ENCODE data around the gene DNM3. TPM values are rescaled to one million over a fixed set of nuclear protein-coding genes. Genes with fewer than 3 reads are reported as not detected.

DNM3 gene
- total and polyA plus RNA-seq, 7 donors = 0.60 to 13.3 (median 3.9) TPM

DNA sequence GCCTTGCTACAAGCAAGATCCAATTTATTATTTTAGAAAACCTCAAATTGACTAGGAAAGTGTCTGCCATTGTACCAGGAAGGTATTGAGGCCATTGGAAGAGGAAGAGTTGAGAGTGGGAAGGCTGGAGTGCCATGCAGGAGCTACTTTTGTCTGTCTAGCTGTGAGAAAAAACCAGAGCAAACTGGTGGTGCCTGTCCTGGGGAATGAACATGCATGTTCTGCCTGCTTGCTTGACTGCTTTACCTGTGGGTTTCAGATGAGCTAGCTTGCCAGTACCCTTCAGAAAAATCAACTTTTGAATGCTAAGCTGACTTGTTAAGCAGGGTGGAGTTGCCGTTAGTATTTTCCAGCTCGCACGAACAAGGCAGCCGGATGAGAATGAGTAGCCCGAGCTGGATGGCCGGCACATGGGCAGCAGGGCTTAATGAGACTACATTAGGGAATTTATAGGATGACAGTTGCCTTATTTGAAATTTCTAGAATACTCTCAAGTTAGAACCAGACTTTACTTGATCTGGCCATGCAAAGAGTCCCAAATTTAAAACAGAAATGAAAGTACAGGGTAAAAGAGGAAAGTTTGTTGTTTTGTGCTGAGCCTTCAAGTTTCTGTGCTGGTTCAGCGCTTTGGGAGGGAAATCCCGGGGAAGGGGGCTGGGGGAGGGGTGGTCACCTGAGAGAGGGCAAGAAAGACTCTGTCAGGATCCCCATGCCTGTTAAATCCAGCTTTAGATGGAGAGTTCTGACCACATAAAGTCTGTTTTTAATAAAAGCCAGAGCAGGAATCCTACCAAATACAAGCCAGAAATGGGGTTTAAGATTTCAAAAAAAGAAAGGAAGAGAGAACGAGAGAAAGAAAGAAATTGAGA is 549.6 kb downstream of the DNM3 start:
- H3K36me3 ChIP-seq = no peaks in the 10 kb centered on the region
- DNase-seq = peak; percentile 62
- TF ChIP-seq POLR2AphosphoS5 (IDR thresholded peaks at IDR 0.05) = no peak
- TF ChIP-seq, protein P1, sequence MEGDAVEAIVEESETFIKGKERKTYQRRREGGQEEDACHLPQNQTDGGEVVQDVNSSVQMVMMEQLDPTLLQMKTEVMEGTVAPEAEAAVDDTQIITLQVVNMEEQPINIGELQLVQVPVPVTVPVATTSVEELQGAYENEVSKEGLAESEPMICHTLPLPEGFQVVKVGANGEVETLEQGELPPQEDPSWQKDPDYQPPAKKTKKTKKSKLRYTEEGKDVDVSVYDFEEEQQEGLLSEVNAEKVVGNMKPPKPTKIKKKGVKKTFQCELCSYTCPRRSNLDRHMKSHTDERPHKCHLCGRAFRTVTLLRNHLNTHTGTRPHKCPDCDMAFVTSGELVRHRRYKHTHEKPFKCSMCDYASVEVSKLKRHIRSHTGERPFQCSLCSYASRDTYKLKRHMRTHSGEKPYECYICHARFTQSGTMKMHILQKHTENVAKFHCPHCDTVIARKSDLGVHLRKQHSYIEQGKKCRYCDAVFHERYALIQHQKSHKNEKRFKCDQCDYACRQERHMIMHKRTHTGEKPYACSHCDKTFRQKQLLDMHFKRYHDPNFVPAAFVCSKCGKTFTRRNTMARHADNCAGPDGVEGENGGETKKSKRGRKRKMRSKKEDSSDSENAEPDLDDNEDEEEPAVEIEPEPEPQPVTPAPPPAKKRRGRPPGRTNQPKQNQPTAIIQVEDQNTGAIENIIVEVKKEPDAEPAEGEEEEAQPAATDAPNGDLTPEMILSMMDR (IDR thresholded peaks at IDR 0.05) = no peak
- TF ChIP-seq EP300 (IDR thresholded peaks at IDR 0.05) = no peak
- TF ChIP-seq POLR2A (IDR thresholded peaks at IDR 0.05) = no peak

DNA sequence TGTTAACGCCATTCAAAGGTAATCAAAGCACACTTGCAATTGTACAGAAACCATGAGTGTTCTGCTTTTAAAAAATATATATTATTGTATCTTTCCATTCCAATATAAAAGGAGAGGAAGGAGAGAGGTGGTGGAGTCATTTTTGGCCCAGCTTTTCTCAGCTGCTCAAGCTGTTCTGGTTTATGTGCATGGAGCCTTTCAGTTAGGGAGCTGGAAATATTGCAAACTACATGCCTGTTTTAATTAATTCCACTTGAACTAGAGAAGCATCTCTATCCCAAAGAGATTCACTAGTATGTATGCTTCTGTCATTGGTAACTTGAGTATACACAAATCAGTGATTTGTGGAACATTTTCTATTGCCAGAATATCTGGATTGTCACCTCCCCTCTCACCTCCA is 550.7 kb downstream of the DNM3 start:
- H3K4me3 ChIP-seq = no peak overlapping the region
- H3K36me3 ChIP-seq = no peaks in the 10 kb centered on the region
- H3K4me1 ChIP-seq = peaks cover 0 to 59% (median 51%) of the 10 kb centered on the region in 4 donors
- H3K27ac ChIP-seq = peak overlapping the region in 3 of 4 donors; percentile 63 to 82 (median 75)
- no peak for DNase-seq
- 94 to 96% methylated on average over 1 of the region's 1 CpG for WGBS, 2 donors
- no peaks in the 10 kb centered on the region for H3K9me3 ChIP-seq
- H3K27me3 ChIP-seq = no peaks in the 10 kb centered on the region
- intact Hi-C loops (cut with DNase I) = loop anchor here (5.0 kb wide), 1 partner anchor 70 kb away; no protein-coding TSS in a partner anchor
- TF ChIP-seq EP300 (IDR thresholded peaks at IDR 0.05) = no peak
- no peak for TF ChIP-seq POLR2A (IDR thresholded peaks at IDR 0.05)
- TF ChIP-seq POLR2AphosphoS5 (IDR thresholded peaks at IDR 0.05) = no peak
- TF ChIP-seq, protein P1 (IDR thresholded peaks at IDR 0.05) = no peak

More for the DNA sequence above, 549.6 kb downstream of the DNM3 start:
- Histone ChIP-seq H3K4me3 (peak overlapping the region in 3 of 4 donors; percentile 15 to 24 (median 16)), H3K4me1 (peaks cover 0 to 52% (median 48%) of the 10 kb centered on the region in 4 donors), H3K27ac (peak overlapping the region; percentile 10 to 82 (median 69)), H3K27me3 (no peaks in the 10 kb centered on the region), H3K9me3 (no peaks in the 10 kb centered on the region)
- intact Hi-C loops (cut with DNase I) = loop anchor here (5.0 kb wide), 1 partner anchor 69 kb away; no protein-coding TSS in a partner anchor
- WGBS, 2 donors = 66 to 84% methylated on average over 9 of the region's 9 CpGs

- Histone ChIP-seq H3K27ac (peak overlapping the region; percentile 54 to 82 (median 68)), H3K4me1 (peaks cover 0 to 73% (median 64%) of the 10 kb centered on the region in 4 donors), H3K9me3 (no peaks in the 10 kb centered on the region), H3K27me3 (no peaks in the 10 kb centered on the region), H3K36me3 (no peaks in the 10 kb centered on the region), H3K4me3 (no peak overlapping the region)
- 84 to 89% methylated on average over 5 of the region's 5 CpGs for WGBS, 2 donors
- no peak for DNase-seq
- TF ChIP-seq, protein P1 (IDR thresholded peaks at IDR 0.05) = no peak
- TF ChIP-seq POLR2AphosphoS5 (IDR thresholded peaks at IDR 0.05) (peak in 1 of 4 donors; percentile 21), POLR2A (IDR thresholded peaks at IDR 0.05) (no peak), EP300 (IDR thresholded peaks at IDR 0.05) (no peak)
- intact Hi-C loops (cut with DNase I) = loop anchor here (5.0 kb wide), 1 partner anchor 71 kb away; no protein-coding TSS in a partner anchor
Measured at GRCh38 chr1:172393354-172393753, 552.1 kb downstream of the DNM3 start.

- H3K4me3 ChIP-seq = no peak overlapping the region
- intact Hi-C loops (cut with DNase I) = loop anchor here (5.0 kb wide), 1 partner anchor 72 kb away; no protein-coding TSS in a partner anchor
- peak; percentile 67 for DNase-seq
- TF ChIP-seq EP300 (IDR thresholded peaks at IDR 0.05) (no peak), POLR2A (IDR thresholded peaks at IDR 0.05) (no peak), POLR2AphosphoS5 (IDR thresholded peaks at IDR 0.05) (no peak)
- TF ChIP-seq, protein P1 (IDR thresholded peaks at IDR 0.05) = no peak
- H3K9me3 ChIP-seq = no peaks in the 10 kb centered on the region
- 5 to 21% methylated on average over 4 of the region's 4 CpGs for WGBS, 2 donors
- peak overlapping the region; percentile 54 to 82 (median 68) for H3K27ac ChIP-seq
- no peaks in the 10 kb centered on the region for H3K36me3 ChIP-seq
- H3K4me1 ChIP-seq = peaks cover 0 to 81% (median 73%) of the 10 kb centered on the region in 4 donors
- H3K27me3 ChIP-seq = no peaks in the 10 kb centered on the region
Measured at GRCh38 chr1:172394141-172394751, 552.9 kb downstream of the DNM3 start.
